ENCODE data around the gene MYZAP. TPM values are rescaled to one million over a fixed set of nuclear protein-coding genes. Genes with fewer than 3 reads are reported as not detected.

MYZAP gene
- total RNA-seq, 1 experiment from 2014 or later = 5.9 TPM

DNA sequence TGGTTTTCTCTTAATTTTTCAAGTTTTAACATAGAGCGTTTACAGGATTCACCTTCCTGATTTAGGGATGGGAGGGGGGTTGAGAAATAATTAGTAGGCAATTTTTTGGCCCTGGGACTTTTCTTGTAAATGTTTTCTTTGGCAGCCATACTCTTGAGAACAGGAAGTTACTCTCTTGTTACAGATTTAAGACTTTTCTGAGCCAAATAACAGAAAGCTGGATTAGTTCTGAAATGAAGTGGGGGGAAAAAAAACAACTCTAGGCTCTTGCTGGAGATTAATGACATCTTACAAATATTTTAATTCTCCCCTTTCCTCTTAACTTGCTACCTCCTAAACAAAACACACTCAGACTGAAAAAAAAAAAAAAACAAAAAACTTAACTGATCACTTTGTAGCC is 101.0 kb downstream of the MYZAP start:
- Histone ChIP-seq H3K4me1 (replicated peaks; ENCODE audit: insufficient read depth) (no peaks in the 10 kb centered on the region), H4K20me1 (ENCODE audit: insufficient read depth) (no peaks in the 10 kb centered on the region), H3K9me2 (ENCODE audit: insufficient read depth) (no peaks in the 10 kb centered on the region), H2AFZ (no peak overlapping the region), H3K4me3 (no peak overlapping the region), H3K79me2 (ENCODE audit: low read depth) (no peaks in the 10 kb centered on the region), H3K9me3 (ENCODE audit: insufficient read depth, low read depth) (no peaks in the 10 kb centered on the region), H3K27ac (no peak overlapping the region), H3F3A (ENCODE audit: insufficient read depth, low read depth) (no peaks in the 10 kb centered on the region), H3K27me3 (ENCODE audit: insufficient read depth, low read depth) (no peaks in the 10 kb centered on the region), H3K36me3 (ENCODE audit: low read depth) (no peaks in the 10 kb centered on the region), H3K4me2 (no peak overlapping the region)
- no peak for TF ChIP-seq EZH2 (IDR thresholded peaks at IDR 0.05; ENCODE audit: low read depth)
- TF ChIP-seq, protein P1, sequence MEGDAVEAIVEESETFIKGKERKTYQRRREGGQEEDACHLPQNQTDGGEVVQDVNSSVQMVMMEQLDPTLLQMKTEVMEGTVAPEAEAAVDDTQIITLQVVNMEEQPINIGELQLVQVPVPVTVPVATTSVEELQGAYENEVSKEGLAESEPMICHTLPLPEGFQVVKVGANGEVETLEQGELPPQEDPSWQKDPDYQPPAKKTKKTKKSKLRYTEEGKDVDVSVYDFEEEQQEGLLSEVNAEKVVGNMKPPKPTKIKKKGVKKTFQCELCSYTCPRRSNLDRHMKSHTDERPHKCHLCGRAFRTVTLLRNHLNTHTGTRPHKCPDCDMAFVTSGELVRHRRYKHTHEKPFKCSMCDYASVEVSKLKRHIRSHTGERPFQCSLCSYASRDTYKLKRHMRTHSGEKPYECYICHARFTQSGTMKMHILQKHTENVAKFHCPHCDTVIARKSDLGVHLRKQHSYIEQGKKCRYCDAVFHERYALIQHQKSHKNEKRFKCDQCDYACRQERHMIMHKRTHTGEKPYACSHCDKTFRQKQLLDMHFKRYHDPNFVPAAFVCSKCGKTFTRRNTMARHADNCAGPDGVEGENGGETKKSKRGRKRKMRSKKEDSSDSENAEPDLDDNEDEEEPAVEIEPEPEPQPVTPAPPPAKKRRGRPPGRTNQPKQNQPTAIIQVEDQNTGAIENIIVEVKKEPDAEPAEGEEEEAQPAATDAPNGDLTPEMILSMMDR (conservative IDR thresholded peaks at IDR 0.05) = no peak
- BruUV-seq (replicated peaks) = no TSS peak
- intact Hi-C loops (cut with micrococcal nuclease; ENCODE audit: unreplicated experiment) = no loop called here
- DNase-seq = no peak
- POLR2A ChIA-PET (ENCODE audit: unreplicated experiment) = no interaction called here
- CTCF ChIA-PET = no interaction called here

DNA sequence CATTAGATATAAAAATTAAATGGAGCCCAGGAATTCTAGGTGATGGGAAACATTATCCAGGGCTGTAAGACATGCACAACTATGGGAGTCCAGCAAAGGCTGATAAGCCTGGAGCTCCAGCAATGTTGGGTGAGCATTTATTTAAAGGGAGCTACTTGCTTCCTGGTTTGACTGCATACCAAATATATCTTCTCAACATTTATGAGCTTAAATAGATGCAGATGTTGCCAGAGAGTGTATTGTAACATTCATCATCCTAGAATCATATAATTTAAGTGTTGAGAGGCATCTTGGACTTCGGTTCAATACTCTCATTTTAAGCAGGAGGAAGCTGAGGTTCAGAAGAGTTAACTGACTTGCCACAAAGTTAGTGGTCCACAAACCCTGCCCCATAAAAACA is 102.6 kb downstream of the MYZAP start:
- H2AFZ ChIP-seq = no peak overlapping the region
- BruUV-seq (replicated peaks) = no TSS peak
- ChIA-PET POLR2A (ENCODE audit: unreplicated experiment) (no interaction called here), CTCF (no interaction called here)
- TF ChIP-seq, protein P1 (conservative IDR thresholded peaks at IDR 0.05) = no peak
- TF ChIP-seq EZH2 (IDR thresholded peaks at IDR 0.05; ENCODE audit: low read depth) = no peak
- no peaks in the 10 kb centered on the region for H3K4me1 ChIP-seq (replicated peaks; ENCODE audit: insufficient read depth)
- intact Hi-C loops (cut with micrococcal nuclease; ENCODE audit: unreplicated experiment) = no loop called here
- H3K4me3 ChIP-seq = no peak overlapping the region
- no peaks in the 10 kb centered on the region for H4K20me1 ChIP-seq (ENCODE audit: insufficient read depth)
- H3K4me2 ChIP-seq = no peak overlapping the region
- H3K9me2 ChIP-seq (ENCODE audit: insufficient read depth) = no peaks in the 10 kb centered on the region
- H3F3A ChIP-seq (ENCODE audit: insufficient read depth, low read depth) = no peaks in the 10 kb centered on the region
- DNase-seq = no peak
- H3K9me3 ChIP-seq (ENCODE audit: insufficient read depth, low read depth) = no peaks in the 10 kb centered on the region
- H3K79me2 ChIP-seq (ENCODE audit: low read depth) = no peaks in the 10 kb centered on the region
- no peaks in the 10 kb centered on the region for H3K36me3 ChIP-seq (ENCODE audit: low read depth)
- no peak overlapping the region for H3K27ac ChIP-seq
- H3K27me3 ChIP-seq (ENCODE audit: insufficient read depth, low read depth) = no peaks in the 10 kb centered on the region

DNA sequence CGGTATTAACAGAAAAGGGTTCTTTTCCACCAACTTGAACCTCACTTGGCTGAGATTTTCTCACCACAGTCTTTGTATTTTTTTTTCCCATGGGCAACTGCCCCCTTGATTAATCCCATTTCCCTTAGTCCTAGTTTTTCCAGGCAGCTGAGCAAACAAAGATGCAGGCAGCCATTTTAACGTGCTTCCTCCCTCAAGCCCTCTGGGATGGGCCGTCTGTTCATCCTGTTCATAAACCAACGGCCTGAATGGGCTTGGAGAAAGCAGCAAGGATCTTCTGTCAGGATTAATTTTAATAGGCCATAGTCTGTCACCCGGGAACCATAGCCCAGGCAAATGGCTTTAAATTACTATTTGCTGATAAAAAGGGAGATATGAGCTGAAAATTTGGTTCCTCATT is 104.4 kb downstream of the MYZAP start:
- Histone ChIP-seq H3K79me2 (ENCODE audit: low read depth) (no peaks in the 10 kb centered on the region), H3K4me1 (replicated peaks; ENCODE audit: insufficient read depth) (no peaks in the 10 kb centered on the region), H3K27ac (no peak overlapping the region), H2AFZ (no peak overlapping the region), H3K9me2 (ENCODE audit: insufficient read depth) (no peaks in the 10 kb centered on the region), H3K4me3 (no peak overlapping the region), H3K36me3 (ENCODE audit: low read depth) (no peaks in the 10 kb centered on the region), H3K4me2 (no peak overlapping the region), H3K9me3 (ENCODE audit: insufficient read depth, low read depth) (no peaks in the 10 kb centered on the region), H3F3A (ENCODE audit: insufficient read depth, low read depth) (no peaks in the 10 kb centered on the region), H3K27me3 (ENCODE audit: insufficient read depth, low read depth) (no peaks in the 10 kb centered on the region), H4K20me1 (ENCODE audit: insufficient read depth) (no peaks in the 10 kb centered on the region)
- intact Hi-C loops (cut with micrococcal nuclease; ENCODE audit: unreplicated experiment) = no loop called here
- no TSS peak for BruUV-seq (replicated peaks)
- no peak for TF ChIP-seq EZH2 (IDR thresholded peaks at IDR 0.05; ENCODE audit: low read depth)
- TF ChIP-seq, protein P1 (conservative IDR thresholded peaks at IDR 0.05) = no peak
- ChIA-PET POLR2A (ENCODE audit: unreplicated experiment) (interaction anchor here (0.6 kb wide), 1 partner anchor 55 kb away, joined by 4 read pairs; no protein-coding TSS in a partner anchor), CTCF (no interaction called here)
- DNase-seq = no peak

Data from PC-9 (cell line).